Gastroesophageal sphincter (tissue), 4 donors: Measurements from ENCODE around the gene CYFIP1. TPM values are rescaled to one million over a fixed set of nuclear protein-coding genes. Genes with fewer than 3 reads are reported as not detected.

Experiments used
- ATAC-seq: fragments of 150-250 bp; one replicate; pipeline ENCODE4 v1.9.1; 2016; ENCODE audit warnings: mild to moderate bottlenecking, moderate library complexity
- H3K27ac ChIP-seq, 4 donors: fragments of 200-600 bp; sonication (generic) in 3 of 4; 1 replicate in 3 of 4; 2 replicates in 1 of 4; pipeline ENCODE4 v1.5.1; 2016 to 2019
- H3K27me3 ChIP-seq: fragments of 200-600 bp; sonication (generic); one replicate; pipeline ENCODE4 v1.5.1; 2019
- H3K36me3 ChIP-seq, 2 donors: fragments of 200-600 bp; sonication (generic); one replicate each; pipeline ENCODE4 v1.5.1; 2019; ENCODE audit warnings: control low read depth in 1 of 2
- H3K4me1 ChIP-seq, 3 donors: fragments of 200-600 bp; sonication (generic); 1 replicate in 2 of 3; 2 replicates in 1 of 3; pipeline ENCODE4 v1.5.1; 2016 to 2019; ENCODE audit warnings: control low read depth in 2 of 3
- H3K4me3 ChIP-seq, 2 donors: fragments of 200-600 bp; sonication (generic); one replicate each; pipeline ENCODE4 v1.5.1; 2019; ENCODE audit warnings: mild to moderate bottlenecking in 1 of 2, moderate library complexity in 1 of 2
- H3K9me3 ChIP-seq, 3 donors: fragments of 200-600 bp; sonication (generic); one replicate each; pipeline ENCODE4 v1.5.1; 2017 to 2019; ENCODE audit warnings: control low read depth in 2 of 3
- EP300 ChIP-seq: sonication (generic); formaldehyde crosslinking; IDR thresholded peaks from one replicate; pipeline ENCODE4 v1.6.1; 2017; ENCODE audit warnings: antibody characterized with exemption, mild to moderate bottlenecking
- POLR2A ChIP-seq, 2 donors: fragments of 450-650 bp; IDR thresholded peaks; one replicate each; pipeline ENCODE4 v1.6.1; 2017; ENCODE audit warnings: antibody characterized with exemption in 2 of 2, mild to moderate bottlenecking in 2 of 2, moderate library complexity in 1 of 2
- POLR2AphosphoS5 ChIP-seq: sonication (generic); formaldehyde crosslinking; IDR thresholded peaks from one replicate; pipeline ENCODE4 v1.6.1; 2017; ENCODE audit warnings: antibody characterized with exemption
- WGBS, 2 donors: methylation state at CpG; one replicate each; pipeline ENCODE4 v1.1.5; 2018; ENCODE audit warnings: low coverage in 1 of 2; 5-methylcytosine and 5-hydroxymethylcytosine counted together
- total RNA-seq, 4 donors: library from RNA; depleted of rRNA; stranded (reverse); fragments of >200 nt; gene quantifications; one replicate each; pipeline ENCODE4 v1.1.0, GENCODE V29; 2016
- TF ChIP-seq, protein P1 (sequence below), 4 experiments: fragments of 200-600 bp in 2 of 4; fragments of 450-650 bp in 2 of 4; sonication (generic) in 1 of 4; IDR thresholded peaks; one replicate each; pipeline ENCODE4 v1.5.1; 2017 to 2019; ENCODE audit warnings: antibody characterized with exemption in 4 of 4, mild to moderate bottlenecking in 2 of 4, moderate library complexity in 2 of 4

CYFIP1 gene
- total RNA-seq, 4 donors from 2014 or later, result 82.3 to 116 (median 101) TPM

GRCh38 chr15:22868928-22869327 is 111.2 kb downstream of the CYFIP1 start:
- TF ChIP-seq POLR2AphosphoS5 (no peak), POLR2A (IDR thresholded peaks at IDR 0.05) (no peak), EP300 (no peak)
- TF ChIP-seq, protein P1, sequence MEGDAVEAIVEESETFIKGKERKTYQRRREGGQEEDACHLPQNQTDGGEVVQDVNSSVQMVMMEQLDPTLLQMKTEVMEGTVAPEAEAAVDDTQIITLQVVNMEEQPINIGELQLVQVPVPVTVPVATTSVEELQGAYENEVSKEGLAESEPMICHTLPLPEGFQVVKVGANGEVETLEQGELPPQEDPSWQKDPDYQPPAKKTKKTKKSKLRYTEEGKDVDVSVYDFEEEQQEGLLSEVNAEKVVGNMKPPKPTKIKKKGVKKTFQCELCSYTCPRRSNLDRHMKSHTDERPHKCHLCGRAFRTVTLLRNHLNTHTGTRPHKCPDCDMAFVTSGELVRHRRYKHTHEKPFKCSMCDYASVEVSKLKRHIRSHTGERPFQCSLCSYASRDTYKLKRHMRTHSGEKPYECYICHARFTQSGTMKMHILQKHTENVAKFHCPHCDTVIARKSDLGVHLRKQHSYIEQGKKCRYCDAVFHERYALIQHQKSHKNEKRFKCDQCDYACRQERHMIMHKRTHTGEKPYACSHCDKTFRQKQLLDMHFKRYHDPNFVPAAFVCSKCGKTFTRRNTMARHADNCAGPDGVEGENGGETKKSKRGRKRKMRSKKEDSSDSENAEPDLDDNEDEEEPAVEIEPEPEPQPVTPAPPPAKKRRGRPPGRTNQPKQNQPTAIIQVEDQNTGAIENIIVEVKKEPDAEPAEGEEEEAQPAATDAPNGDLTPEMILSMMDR (IDR thresholded peaks at IDR 0.05), result no peak
- no peaks in the 10 kb centered on the region for H3K9me3 ChIP-seq
- no peak for ATAC-seq
- 75% methylated on average over 3 of the region's 9 CpGs; no CpG with 5 or more reads in 1 of the 2 donors for WGBS, 2 donors
- no peak overlapping the region for H3K4me3 ChIP-seq
- H3K27ac ChIP-seq, result peak overlapping the region in 3 of 4 donors; percentile 5 to 44 (median 41)
- H3K4me1 ChIP-seq, result peaks cover 0 to 15% (median 0%) of the 10 kb centered on the region in 3 donors
- H3K36me3 ChIP-seq, result peaks cover 0 to 98% of the 10 kb centered on the region in 2 donors
- H3K27me3 ChIP-seq, result no peaks in the 10 kb centered on the region

DNA sequence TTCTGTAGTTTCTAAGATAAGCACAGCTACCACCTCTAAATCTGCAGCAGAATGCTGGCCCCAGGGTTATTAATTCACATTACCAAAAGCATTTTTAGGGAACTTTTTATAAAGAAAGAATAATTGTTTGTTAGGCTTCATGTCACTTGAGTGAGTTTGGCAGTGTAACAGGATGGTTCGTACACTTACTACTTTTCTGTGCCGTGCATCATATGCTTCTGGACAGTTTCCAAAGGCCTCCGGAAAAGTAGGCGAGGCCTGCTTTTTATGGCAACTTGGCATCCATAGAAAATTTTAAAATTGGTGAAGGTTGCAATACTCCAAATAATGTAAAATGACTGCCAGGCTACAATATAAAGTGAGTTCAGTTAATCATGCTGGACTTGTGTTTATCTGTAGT is 111.7 kb downstream of the CYFIP1 start:
- Histone ChIP-seq H3K4me1 (peaks cover 0 to 15% (median 0%) of the 10 kb centered on the region in 3 donors), H3K9me3 (no peaks in the 10 kb centered on the region), H3K27ac (peak overlapping the region in 1 of 4 donors; percentile 44), H3K36me3 (peaks cover 0 to 98% of the 10 kb centered on the region in 2 donors), H3K4me3 (no peak overlapping the region), H3K27me3 (no peaks in the 10 kb centered on the region)
- 4 to 39% methylated on average over 4 of the region's 4 CpGs for WGBS, 2 donors
- ATAC-seq, result no peak
- TF ChIP-seq, protein P1 (IDR thresholded peaks at IDR 0.05), result no peak
- TF ChIP-seq POLR2A (IDR thresholded peaks at IDR 0.05) (no peak), EP300 (no peak), POLR2AphosphoS5 (no peak)

GRCh38 chr15:22867886-22868285 is 112.3 kb downstream of the CYFIP1 start:
- 86 to 88% methylated on average over 6 of the region's 6 CpGs for WGBS, 2 donors
- Histone ChIP-seq H3K27ac (no peak overlapping the region), H3K4me1 (peaks cover 0 to 15% (median 0%) of the 10 kb centered on the region in 3 donors), H3K36me3 (peaks cover 0 to 98% of the 10 kb centered on the region in 2 donors), H3K27me3 (no peaks in the 10 kb centered on the region), H3K9me3 (no peaks in the 10 kb centered on the region), H3K4me3 (no peak overlapping the region)
- TF ChIP-seq POLR2A (IDR thresholded peaks at IDR 0.05) (no peak), EP300 (no peak), POLR2AphosphoS5 (no peak)
- TF ChIP-seq, protein P1 (IDR thresholded peaks at IDR 0.05), result no peak
- ATAC-seq, result no peak

DNA sequence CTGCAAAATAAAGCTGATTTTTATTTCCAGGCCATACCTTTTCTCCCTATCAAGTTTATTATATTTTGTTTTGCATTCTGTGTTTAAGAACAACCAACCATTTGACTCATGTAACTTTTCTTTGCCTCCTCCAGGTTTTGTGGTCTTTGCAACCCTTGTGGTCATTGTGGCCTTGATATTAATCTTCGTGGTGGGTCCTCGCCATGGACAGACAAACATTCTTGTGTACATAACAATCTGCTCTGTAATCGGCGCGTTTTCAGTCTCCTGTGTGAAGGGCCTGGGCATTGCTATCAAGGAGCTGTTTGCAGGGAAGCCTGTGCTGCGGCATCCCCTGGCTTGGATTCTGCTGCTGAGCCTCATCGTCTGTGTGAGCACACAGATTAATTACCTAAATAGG is 114.1 kb downstream of the CYFIP1 start:
- 57 to 89% methylated on average over 1 to 3 of the region's 7 CpGs for WGBS, 2 donors
- no peak for TF ChIP-seq POLR2A (IDR thresholded peaks at IDR 0.05)
- Histone ChIP-seq H3K9me3 (no peaks in the 10 kb centered on the region), H3K4me1 (peaks cover 0 to 15% (median 0%) of the 10 kb centered on the region in 3 donors), H3K27ac (no peak overlapping the region), H3K27me3 (no peaks in the 10 kb centered on the region), H3K36me3 (peaks cover 0 to 88% of the 10 kb centered on the region in 2 donors), H3K4me3 (no peak overlapping the region)
- ATAC-seq, result no peak

GRCh38 chr15:22863356-22863755 is 116.8 kb downstream of the CYFIP1 start:
- Histone ChIP-seq H3K27ac (no peak overlapping the region), H3K36me3 (peaks cover 0 to 90% of the 10 kb centered on the region in 2 donors), H3K4me1 (peaks cover 0 to 5% (median 0%) of the 10 kb centered on the region in 3 donors), H3K4me3 (no peak overlapping the region), H3K27me3 (no peaks in the 10 kb centered on the region), H3K9me3 (no peaks in the 10 kb centered on the region)
- no peak for TF ChIP-seq EP300
- TF ChIP-seq, protein P1 (IDR thresholded peaks at IDR 0.05), result no peak
- no peak for TF ChIP-seq POLR2AphosphoS5
- TF ChIP-seq POLR2A (IDR thresholded peaks at IDR 0.05), result no peak
- no peak for ATAC-seq
- WGBS, 2 donors, result 90% methylated on average over 2 of the region's 3 CpGs
